ENCODE results near the gene SPEM3. TPM values are rescaled to one million over a fixed set of nuclear protein-coding genes. Genes with fewer than 3 reads are reported as not detected.

Gene SPEM3
- total RNA-seq, 2 donors from 2014 or later: not detected

DNA sequence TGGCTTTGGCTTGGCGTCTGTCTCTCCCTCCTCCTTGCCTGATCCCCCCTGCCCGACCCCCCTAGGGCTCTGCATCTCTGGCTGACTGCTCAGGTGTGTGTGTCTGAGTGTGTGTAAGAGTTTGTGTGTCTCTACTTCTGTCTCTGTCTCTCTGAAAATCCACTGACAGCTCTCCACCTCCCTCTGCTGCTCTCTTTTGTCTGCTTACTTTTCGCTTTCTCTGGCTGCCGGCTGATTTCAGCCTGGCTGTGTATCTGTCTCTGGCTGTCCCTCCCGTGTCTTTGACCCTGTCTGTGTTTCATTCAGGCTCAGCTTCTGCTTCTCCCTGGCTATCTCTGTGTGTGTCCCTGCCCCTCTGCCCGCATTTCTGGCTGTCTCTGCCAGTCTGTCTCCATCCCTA, 12.3 kb upstream of the SPEM3 start:
- H3K4me3 ChIP-seq (ENCODE audit: low read length): no peak overlapping the region
- H3K27me3 ChIP-seq (ENCODE audit: control insufficient read depth, insufficient read depth, low read length, poor library complexity, severe bottlenecking): no peaks in the 10 kb centered on the region
- peaks cover 20% of the 10 kb centered on the region for H3K36me3 ChIP-seq (ENCODE audit: control insufficient read depth, insufficient read depth, low read length)
- H3K4me1 Mint-ChIP-seq: no peaks in the 10 kb centered on the region
- no peak overlapping the region for H3K27ac ChIP-seq (ENCODE audit: low read depth, low read length)
- no peaks in the 10 kb centered on the region for H3K4me1 ChIP-seq (ENCODE audit: control insufficient read depth, insufficient read depth, low read length)
- DNase-seq: no peak
- 88 to 90% methylated on average over 4 to 5 of the region's 6 CpGs for WGBS, 2 experiments (ENCODE audit: insufficient coverage in 1 of 2, insufficient read length in 1 of 2)
- H3K27ac Mint-ChIP-seq: no peak overlapping the region
- H3K27me3 Mint-ChIP-seq (ENCODE audit: insufficient read depth): no peaks in the 10 kb centered on the region
- TF ChIP-seq, protein P1, sequence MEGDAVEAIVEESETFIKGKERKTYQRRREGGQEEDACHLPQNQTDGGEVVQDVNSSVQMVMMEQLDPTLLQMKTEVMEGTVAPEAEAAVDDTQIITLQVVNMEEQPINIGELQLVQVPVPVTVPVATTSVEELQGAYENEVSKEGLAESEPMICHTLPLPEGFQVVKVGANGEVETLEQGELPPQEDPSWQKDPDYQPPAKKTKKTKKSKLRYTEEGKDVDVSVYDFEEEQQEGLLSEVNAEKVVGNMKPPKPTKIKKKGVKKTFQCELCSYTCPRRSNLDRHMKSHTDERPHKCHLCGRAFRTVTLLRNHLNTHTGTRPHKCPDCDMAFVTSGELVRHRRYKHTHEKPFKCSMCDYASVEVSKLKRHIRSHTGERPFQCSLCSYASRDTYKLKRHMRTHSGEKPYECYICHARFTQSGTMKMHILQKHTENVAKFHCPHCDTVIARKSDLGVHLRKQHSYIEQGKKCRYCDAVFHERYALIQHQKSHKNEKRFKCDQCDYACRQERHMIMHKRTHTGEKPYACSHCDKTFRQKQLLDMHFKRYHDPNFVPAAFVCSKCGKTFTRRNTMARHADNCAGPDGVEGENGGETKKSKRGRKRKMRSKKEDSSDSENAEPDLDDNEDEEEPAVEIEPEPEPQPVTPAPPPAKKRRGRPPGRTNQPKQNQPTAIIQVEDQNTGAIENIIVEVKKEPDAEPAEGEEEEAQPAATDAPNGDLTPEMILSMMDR (conservative IDR thresholded peaks at IDR 0.05): no peak
- no peaks in the 10 kb centered on the region for H3K9me3 Mint-ChIP-seq
- no peak overlapping the region for H3K4me3 Mint-ChIP-seq
- H3K36me3 Mint-ChIP-seq (ENCODE audit: low read depth): peaks cover 22% of the 10 kb centered on the region
- H3K9me3 ChIP-seq (ENCODE audit: control insufficient read depth, low read length): no peaks in the 10 kb centered on the region
- no peak overlapping the region for H3K9ac ChIP-seq (ENCODE audit: extremely low read depth, low read length, poor library complexity, severe bottlenecking)

- Mint-ChIP-seq H3K4me3 (no peak overlapping the region), H3K27me3 (ENCODE audit: insufficient read depth) (no peaks in the 10 kb centered on the region), H3K9me3 (no peaks in the 10 kb centered on the region), H3K4me1 (no peaks in the 10 kb centered on the region), H3K36me3 (ENCODE audit: low read depth) (peaks cover 20% of the 10 kb centered on the region), H3K27ac (no peak overlapping the region)
- Histone ChIP-seq H3K27me3 (ENCODE audit: control insufficient read depth, insufficient read depth, low read length, poor library complexity, severe bottlenecking) (no peaks in the 10 kb centered on the region), H3K27ac (ENCODE audit: low read depth, low read length) (no peak overlapping the region), H3K36me3 (ENCODE audit: control insufficient read depth, insufficient read depth, low read length) (peaks cover 20% of the 10 kb centered on the region), H3K9me3 (ENCODE audit: control insufficient read depth, low read length) (no peaks in the 10 kb centered on the region), H3K4me1 (ENCODE audit: control insufficient read depth, insufficient read depth, low read length) (no peaks in the 10 kb centered on the region), H3K4me3 (ENCODE audit: low read length) (no peak overlapping the region), H3K9ac (ENCODE audit: extremely low read depth, low read length, poor library complexity, severe bottlenecking) (no peak overlapping the region)
- TF ChIP-seq, protein P1 (conservative IDR thresholded peaks at IDR 0.05): no peak
- DNase-seq: no peak
- WGBS, 2 experiments (ENCODE audit: insufficient coverage in 1 of 2, insufficient read length in 1 of 2): 93 to 98% methylated on average over 18 to 54 of the region's 54 CpGs
These were observed 11.5 kb upstream of the SPEM3 start for GRCh38 chr17:7417056-7417655.

- no peaks in the 10 kb centered on the region for H3K27me3 ChIP-seq (ENCODE audit: control insufficient read depth, insufficient read depth, low read length, poor library complexity, severe bottlenecking)
- H3K9me3 Mint-ChIP-seq: no peaks in the 10 kb centered on the region
- H3K4me3 ChIP-seq (ENCODE audit: low read length): no peak overlapping the region
- H3K36me3 ChIP-seq (ENCODE audit: control insufficient read depth, insufficient read depth, low read length): peaks cover 20% of the 10 kb centered on the region
- no peak overlapping the region for H3K4me3 Mint-ChIP-seq
- no peak overlapping the region for H3K9ac ChIP-seq (ENCODE audit: extremely low read depth, low read length, poor library complexity, severe bottlenecking)
- peaks cover 19% of the 10 kb centered on the region for H3K36me3 Mint-ChIP-seq (ENCODE audit: low read depth)
- no peaks in the 10 kb centered on the region for H3K27me3 Mint-ChIP-seq (ENCODE audit: insufficient read depth)
- no peak for DNase-seq
- peak overlapping the region; percentile 24 for H3K27ac ChIP-seq (ENCODE audit: low read depth, low read length)
- H3K27ac Mint-ChIP-seq: no peak overlapping the region
- no peaks in the 10 kb centered on the region for H3K9me3 ChIP-seq (ENCODE audit: control insufficient read depth, low read length)
- TF ChIP-seq, protein P1 (conservative IDR thresholded peaks at IDR 0.05): no peak
- H3K4me1 ChIP-seq (ENCODE audit: control insufficient read depth, insufficient read depth, low read length): no peaks in the 10 kb centered on the region
- no peaks in the 10 kb centered on the region for H3K4me1 Mint-ChIP-seq
- 70 to 82% methylated on average over 10 to 18 of the region's 18 CpGs for WGBS, 2 experiments (ENCODE audit: insufficient coverage in 1 of 2, insufficient read length in 1 of 2)
These were observed 10.0 kb upstream of the SPEM3 start for GRCh38 chr17:7418472-7419152.

Measured in endodermal cell (in vitro differentiated cells).